PC-9 (cell line): ENCODE measurements around the gene PRKCA. TPM values are rescaled to one million over a fixed set of nuclear protein-coding genes. Genes with fewer than 3 reads are reported as not detected.

Source experiments
- BruUV-seq: library from RNA; stranded (reverse); fragments of 400-500 nt; replicated peaks from 2 replicates; lab custom pipeline; 2021; lab: Mats Ljungman, UMichigan
- CTCF ChIA-PET: fragments of 300-600 bp; sonication (Branson Sonifier 250); formaldehyde crosslinking; loops from one replicate; lab custom pipeline; 2022; ENCODE audit warnings: antibody characterized with exemption; lab: Charles Lee
- POLR2A ChIA-PET: fragments of 300-600 bp; sonication (Branson Sonifier 250); formaldehyde crosslinking; loops from one replicate; lab custom pipeline; 2022; ENCODE audit warnings: antibody characterized with exemption; ENCODE audit not compliant: unreplicated experiment; lab: Charles Lee
- DNase-seq, 2 experiments: peaks; one replicate each; pipeline versions ENCODE4 v3.0.0 to v3.0.0-alpha.2; 2015 to 2022; ENCODE audit warnings: mixed read lengths in 1 of 2
- H2AFZ ChIP-seq: fragments of 200-600 bp; sonication (generic); 2 replicates; pipeline ENCODE4 v1.8.1; 2017; ENCODE audit warnings: antibody characterized with exemption
- H3F3A ChIP-seq: fragments of 200-600 bp; sonication (generic); 2 replicates; pipeline ENCODE4 v1.8.1; 2017; ENCODE audit warnings: antibody characterized with exemption, mild to moderate bottlenecking, low read depth; ENCODE audit not compliant: insufficient read depth
- H3K27ac ChIP-seq: fragments of 200-600 bp; sonication (generic); 2 replicates; pipeline ENCODE4 v1.6.1; 2016; ENCODE audit warnings: mixed run types
- H3K27me3 ChIP-seq: fragments of 200-600 bp; sonication (generic); 2 replicates; pipeline ENCODE4 v1.6.1; 2016; ENCODE audit warnings: low read depth, mixed run types; ENCODE audit not compliant: insufficient read depth
- H3K36me3 ChIP-seq: fragments of 200-600 bp; sonication (generic); 2 replicates; pipeline ENCODE4 v1.6.1; 2016; ENCODE audit warnings: low read depth, mixed run types
- H3K4me1 ChIP-seq: fragments of 200-600 bp; sonication (generic); replicated peaks from 2 replicates; pipeline ENCODE4 v1.6.1; 2016; ENCODE audit warnings: mixed run types; ENCODE audit not compliant: insufficient read depth
- H3K4me2 ChIP-seq: fragments of 200-600 bp; sonication (generic); 2 replicates; pipeline ENCODE4 v1.6.1; 2017; ENCODE audit warnings: mixed run types
- H3K4me3 ChIP-seq: fragments of 200-600 bp; sonication (generic); 2 replicates; pipeline ENCODE4 v1.6.1; 2016; ENCODE audit warnings: mixed run types
- H3K79me2 ChIP-seq: fragments of 200-600 bp; sonication (generic); 2 replicates; pipeline ENCODE4 v1.6.1; 2017; ENCODE audit warnings: low read depth, mixed run types
- H3K9me2 ChIP-seq: fragments of 200-600 bp; sonication (generic); 2 replicates; pipeline ENCODE4 v1.8.1; 2017; ENCODE audit warnings: mild to moderate bottlenecking; ENCODE audit not compliant: insufficient read depth
- H3K9me3 ChIP-seq: fragments of 200-600 bp; sonication (generic); 2 replicates; pipeline ENCODE4 v1.8.1; 2016; ENCODE audit warnings: low read depth; ENCODE audit not compliant: insufficient read depth
- H4K20me1 ChIP-seq: fragments of 200-600 bp; sonication (generic); 2 replicates; pipeline ENCODE4 v1.8.1; 2017; ENCODE audit not compliant: insufficient read depth
- CTCF ChIP-seq: fragments of 200-600 bp; sonication (generic); conservative IDR thresholded peaks from 2 replicates; pipeline ENCODE4 v1.6.1; 2017; ENCODE audit warnings: mixed run types, antibody characterized with exemption, mild to moderate bottlenecking, moderate library complexity
- EZH2 ChIP-seq: fragments of 200-600 bp; sonication (generic); IDR thresholded peaks from 2 replicates; pipeline ENCODE4 v1.8.0; 2017; ENCODE audit warnings: antibody characterized with exemption, low read depth
- intact Hi-C: fragments of 100-400 bp; cut with micrococcal nuclease; formaldehyde crosslinking; loops from one replicate; pipeline ENCODE4 v1.10.0; 2022; ENCODE audit not compliant: unreplicated experiment
- total RNA-seq: library from RNA; stranded (reverse); gene quantifications from 2 replicates; pipeline ENCODE4 v1.2.3, GENCODE V29; 2021

PRKCA gene
- total RNA-seq, 1 experiment from 2014 or later = 23.1 TPM

GRCh38 chr17:66543526-66543925, 241.1 kb downstream of the PRKCA start:
- H3K4me1 ChIP-seq = peaks cover 27% of the 10 kb centered on the region
- peaks cover 11% of the 10 kb centered on the region; the same call in 1 of the 2 replicates for H3F3A ChIP-seq
- H3K9me3 ChIP-seq = peaks cover 8% of the 10 kb centered on the region; the same call in 1 of the 2 replicates
- H3K9me2 ChIP-seq = no peaks in the 10 kb centered on the region
- no peaks in the 10 kb centered on the region for H3K27me3 ChIP-seq
- H3K4me3 ChIP-seq = no peak overlapping the region
- H3K4me2 ChIP-seq = no peak overlapping the region
- CTCF ChIA-PET = no interaction called here
- no TSS peak for BruUV-seq
- peaks cover 13% of the 10 kb centered on the region for H3K79me2 ChIP-seq
- no peak overlapping the region for H3K27ac ChIP-seq
- intact Hi-C loops = loop anchor here (10.0 kb wide), 1 partner anchor 159 kb away; no protein-coding TSS in a partner anchor
- H4K20me1 ChIP-seq = no peaks in the 10 kb centered on the region
- H2AFZ ChIP-seq = no peak overlapping the region
- DNase-seq = no peak
- H3K36me3 ChIP-seq = 0 out of 2 replicates have a peak, but pooled peaks cover 5% of the 10 kb centered on the region
- POLR2A ChIA-PET = interaction anchor here (0.7 kb wide), 1 partner anchor 19 kb away, joined by 6 read pairs; no protein-coding TSS in a partner anchor
- no peak for TF ChIP-seq CTCF

GRCh38 chr17:66545918-66546317, 243.5 kb downstream of the PRKCA start:
- H3K27ac ChIP-seq = no peak overlapping the region
- intact Hi-C loops = loop anchor here (5.0 to 10.0 kb wide), 2 partner anchors 116 to 161 kb away; no protein-coding TSS in a partner anchor
- CTCF ChIA-PET = no interaction called here
- BruUV-seq = no TSS peak
- no peak overlapping the region for H3K4me3 ChIP-seq
- peaks cover 26% of the 10 kb centered on the region; the same call in 1 of the 2 replicates for H3F3A ChIP-seq
- 0 out of 2 replicates have a peak, but pooled peaks cover 5% of the 10 kb centered on the region for H3K36me3 ChIP-seq
- TF ChIP-seq EZH2 (no peak), CTCF (no peak)
- H2AFZ ChIP-seq = no peak overlapping the region
- H3K4me1 ChIP-seq = peaks cover 51% of the 10 kb centered on the region
- DNase-seq = no peak
- peaks cover 8% of the 10 kb centered on the region; the same call in 1 of the 2 replicates for H3K9me3 ChIP-seq
- H3K4me2 ChIP-seq = no peak overlapping the region
- no peaks in the 10 kb centered on the region for H3K27me3 ChIP-seq
- POLR2A ChIA-PET = no interaction called here
- no peaks in the 10 kb centered on the region for H3K9me2 ChIP-seq
- H3K79me2 ChIP-seq = peaks cover 14% of the 10 kb centered on the region
- H4K20me1 ChIP-seq = no peaks in the 10 kb centered on the region

GRCh38 chr17:66547151-66547865, 244.9 kb downstream of the PRKCA start:
- intact Hi-C loops = loop anchor here (5.0 to 10.0 kb wide), 2 partner anchors 115 to 163 kb away; no protein-coding TSS in a partner anchor
- peaks cover 19% of the 10 kb centered on the region for H3K79me2 ChIP-seq
- H3K4me1 ChIP-seq = peaks cover 64% of the 10 kb centered on the region
- peak in 1 of 2 experiments; percentile 73 for DNase-seq
- H3K9me2 ChIP-seq = no peaks in the 10 kb centered on the region
- peaks cover 26% of the 10 kb centered on the region; the same call in 1 of the 2 replicates for H3F3A ChIP-seq
- BruUV-seq = no TSS peak
- peaks cover 8% of the 10 kb centered on the region; the same call in 1 of the 2 replicates for H3K9me3 ChIP-seq
- CTCF ChIA-PET = interaction anchor here (0.6 kb wide), 1 partner anchor 26 kb away, joined by 4 read pairs; no protein-coding TSS in a partner anchor
- no peaks in the 10 kb centered on the region for H4K20me1 ChIP-seq
- peak overlapping the region; percentile 27 for H3K27ac ChIP-seq
- H3K27me3 ChIP-seq = no peaks in the 10 kb centered on the region
- 0 out of 2 replicates have a peak, but pooled peaks cover 5% of the 10 kb centered on the region for H3K36me3 ChIP-seq
- POLR2A ChIA-PET = interaction anchor here (0.6 kb wide), 1 partner anchor 118 kb away, joined by 6 read pairs; no protein-coding TSS in a partner anchor
- no peak overlapping the region for H3K4me2 ChIP-seq
- H2AFZ ChIP-seq = no peak overlapping the region
- H3K4me3 ChIP-seq = no peak overlapping the region
- TF ChIP-seq EZH2 = no peak
- TF ChIP-seq CTCF = no peak
